ENCODE data around the gene TNK2. TPM values are rescaled to one million over a fixed set of nuclear protein-coding genes. Genes with fewer than 3 reads are reported as not detected.

The TNK2 gene
- total RNA-seq, 1 experiment from 2014 or later, result 36.0 TPM

DNA sequence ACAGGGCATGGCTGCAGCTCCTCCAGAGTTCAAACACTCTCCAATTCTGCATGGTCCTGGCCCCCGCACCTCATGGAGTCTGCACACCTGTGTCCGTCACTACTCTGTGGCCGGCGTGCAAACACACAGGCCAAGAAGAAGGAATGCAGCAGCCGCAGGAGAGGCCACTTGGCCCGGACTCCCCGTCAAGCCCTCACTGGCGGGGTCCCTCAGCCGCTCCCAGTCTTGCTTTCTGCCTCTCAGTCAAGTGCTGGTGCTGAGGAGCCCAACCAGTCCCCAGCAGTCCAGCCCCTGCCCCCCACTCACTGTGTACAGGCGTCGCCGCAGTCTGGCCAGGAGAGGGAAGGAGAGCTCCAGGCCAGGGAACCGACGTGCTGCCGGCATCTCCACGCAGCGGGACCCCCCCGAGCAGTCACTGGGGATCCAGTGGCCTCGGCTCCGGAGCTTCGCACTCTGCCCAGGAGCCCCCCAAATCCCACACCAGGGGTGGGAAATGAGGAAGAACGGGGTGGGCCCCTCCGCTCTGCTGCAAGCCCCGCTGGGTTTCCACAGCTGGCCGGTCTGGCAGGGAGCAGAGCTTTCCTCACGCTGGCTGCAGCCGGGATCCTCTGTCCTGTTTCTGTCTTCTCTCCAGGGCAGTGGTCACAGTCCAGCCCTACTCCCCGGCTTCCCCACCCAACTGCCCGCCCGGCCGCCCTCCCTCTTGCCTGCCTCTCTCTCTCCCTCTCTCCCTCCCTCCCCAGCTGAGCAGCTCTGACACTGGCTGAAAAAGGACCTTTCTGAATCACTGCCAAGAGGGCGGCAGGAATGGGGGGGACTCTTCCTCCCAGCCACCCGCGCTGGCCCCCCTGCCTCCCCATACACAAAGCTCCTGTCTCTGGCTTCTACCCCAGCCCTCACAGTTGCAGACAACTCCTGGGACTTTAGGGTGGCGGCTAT lies 16.0 kb downstream of the TNK2 start:
- intact Hi-C loops (cut with micrococcal nuclease; ENCODE audit: unreplicated experiment), result no loop called here
- no peaks in the 10 kb centered on the region for H3K36me3 ChIP-seq (ENCODE audit: control insufficient read depth, insufficient read depth, low read length)
- Mint-ChIP-seq H3K9me3 (ENCODE audit: unreplicated experiment) (no peaks in the 10 kb centered on the region), H3K27ac (ENCODE audit: unreplicated experiment) (no peak overlapping the region), H3K4me3 (ENCODE audit: unreplicated experiment) (no peak overlapping the region), H3K27me3 (ENCODE audit: insufficient read depth, unreplicated experiment) (no peaks in the 10 kb centered on the region), H3K36me3 (ENCODE audit: insufficient read depth, unreplicated experiment) (peaks cover 14% of the 10 kb centered on the region), H3K4me1 (ENCODE audit: low read depth, unreplicated experiment) (peaks cover 14% of the 10 kb centered on the region)
- no peaks in the 10 kb centered on the region for H3K27me3 ChIP-seq (replicated peaks; ENCODE audit: control insufficient read depth, insufficient read depth, low read length)
- BruUV-seq (replicated peaks), result no TSS peak
- no peak for DNase-seq
- ChIA-PET CTCF (interaction anchor here (0.5 to 2.1 kb wide), 4 partner anchors 22 to 33 kb away, joined by 3 to 9 read pairs (median 3); no protein-coding TSS in a partner anchor), POLR2A (no interaction called here)
- no peak for TF ChIP-seq CTCF (IDR thresholded peaks at IDR 0.05; ENCODE audit: insufficient read depth in 1 of 2, low read depth in 1 of 2, low read length in 1 of 2, severe bottlenecking in 1 of 2, unreplicated experiment in 1 of 2)
- no peaks in the 10 kb centered on the region for H3K9me3 ChIP-seq
- peaks cover 7% of the 10 kb centered on the region for H3K4me1 ChIP-seq
- H3K4me3 ChIP-seq (ENCODE audit: low read depth, low read length), result no peak overlapping the region

GRCh38 chr3:195891431-195892104 lies 16.8 kb downstream of the TNK2 start:
- no peak for TF ChIP-seq CTCF (IDR thresholded peaks at IDR 0.05; ENCODE audit: insufficient read depth in 1 of 2, low read depth in 1 of 2, low read length in 1 of 2, severe bottlenecking in 1 of 2, unreplicated experiment in 1 of 2)
- no TSS peak for BruUV-seq (replicated peaks)
- intact Hi-C loops (cut with micrococcal nuclease; ENCODE audit: unreplicated experiment), result no loop called here
- no peak for DNase-seq
- no peaks in the 10 kb centered on the region for H3K9me3 Mint-ChIP-seq (ENCODE audit: unreplicated experiment)
- Histone ChIP-seq H3K9me3 (no peaks in the 10 kb centered on the region), H3K27me3 (replicated peaks; ENCODE audit: control insufficient read depth, insufficient read depth, low read length) (no peaks in the 10 kb centered on the region), H3K36me3 (ENCODE audit: control insufficient read depth, insufficient read depth, low read length) (no peaks in the 10 kb centered on the region), H3K4me3 (ENCODE audit: low read depth, low read length) (no peak overlapping the region), H3K4me1 (peaks cover 7% of the 10 kb centered on the region)
- H3K27me3 Mint-ChIP-seq (ENCODE audit: insufficient read depth, unreplicated experiment), result no peaks in the 10 kb centered on the region
- peaks cover 6% of the 10 kb centered on the region for H3K4me1 Mint-ChIP-seq (ENCODE audit: low read depth, unreplicated experiment)
- no peak overlapping the region for H3K27ac Mint-ChIP-seq (ENCODE audit: unreplicated experiment)
- POLR2A ChIA-PET, result no interaction called here
- no peak overlapping the region for H3K4me3 Mint-ChIP-seq (ENCODE audit: unreplicated experiment)
- CTCF ChIA-PET, result interaction anchor here (0.5 to 2.1 kb wide), 4 partner anchors 21 to 32 kb away, joined by 3 to 9 read pairs (median 3); no protein-coding TSS in a partner anchor
- H3K36me3 Mint-ChIP-seq (ENCODE audit: insufficient read depth, unreplicated experiment), result peaks cover 14% of the 10 kb centered on the region

- intact Hi-C loops (cut with micrococcal nuclease; ENCODE audit: unreplicated experiment), result no loop called here
- TF ChIP-seq CTCF (IDR thresholded peaks at IDR 0.05; ENCODE audit: insufficient read depth in 1 of 2, low read depth in 1 of 2, low read length in 1 of 2, severe bottlenecking in 1 of 2, unreplicated experiment in 1 of 2), result no peak
- Histone ChIP-seq H3K27me3 (replicated peaks; ENCODE audit: control insufficient read depth, insufficient read depth, low read length) (no peaks in the 10 kb centered on the region), H3K4me1 (peaks cover 5% of the 10 kb centered on the region), H3K9me3 (no peaks in the 10 kb centered on the region), H3K4me3 (ENCODE audit: low read depth, low read length) (no peak overlapping the region), H3K36me3 (ENCODE audit: control insufficient read depth, insufficient read depth, low read length) (no peaks in the 10 kb centered on the region)
- H3K9me3 Mint-ChIP-seq (ENCODE audit: unreplicated experiment), result no peaks in the 10 kb centered on the region
- no peak overlapping the region for H3K27ac Mint-ChIP-seq (ENCODE audit: unreplicated experiment)
- no peaks in the 10 kb centered on the region for H3K4me1 Mint-ChIP-seq (ENCODE audit: low read depth, unreplicated experiment)
- H3K4me3 Mint-ChIP-seq (ENCODE audit: unreplicated experiment), result no peak overlapping the region
- no peak for DNase-seq
- ChIA-PET CTCF (no interaction called here), POLR2A (no interaction called here)
- peaks cover 11% of the 10 kb centered on the region for H3K36me3 Mint-ChIP-seq (ENCODE audit: insufficient read depth, unreplicated experiment)
- no peaks in the 10 kb centered on the region for H3K27me3 Mint-ChIP-seq (ENCODE audit: insufficient read depth, unreplicated experiment)
- no TSS peak for BruUV-seq (replicated peaks)
These were observed 18.5 kb downstream of the TNK2 start for GRCh38 chr3:195889870-195890295.

All from Caco-2 (cell line).